ENCODE measurements around the gene ELFN2. TPM values are rescaled to one million over a fixed set of nuclear protein-coding genes. Genes with fewer than 3 reads are reported as not detected.
"Not testable (repeated sequence)": the region's sequence is repeated elsewhere in the genome, so short reads cannot be mapped to it uniquely, and the experiment has no call there.

The ELFN2 gene
- total RNA-seq, 1 donor from 2014 or later, result 0.23 TPM

DNA sequence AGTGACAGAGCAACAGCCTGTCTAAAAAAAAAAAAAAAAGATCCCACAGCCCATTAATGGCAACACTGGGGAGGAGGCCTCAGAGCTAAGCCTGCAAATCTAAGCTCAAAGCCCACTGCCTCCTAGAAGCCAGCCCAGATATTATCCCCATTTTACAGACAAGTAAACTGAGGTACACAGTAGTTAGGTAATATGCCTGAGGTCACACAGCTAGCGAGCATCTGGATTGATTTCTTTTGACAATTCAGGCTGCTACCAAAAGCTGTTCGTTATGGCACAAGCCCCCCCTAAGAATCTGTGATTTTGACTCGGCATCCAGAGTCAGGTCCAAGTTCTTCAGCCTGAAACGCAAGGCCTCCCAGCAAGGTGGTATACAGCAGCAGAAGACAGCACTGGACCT lies 13.7 kb downstream of the ELFN2 start:
- no peak for ATAC-seq
- DNase-seq (ENCODE audit: low spot score), result no peak

DNA sequence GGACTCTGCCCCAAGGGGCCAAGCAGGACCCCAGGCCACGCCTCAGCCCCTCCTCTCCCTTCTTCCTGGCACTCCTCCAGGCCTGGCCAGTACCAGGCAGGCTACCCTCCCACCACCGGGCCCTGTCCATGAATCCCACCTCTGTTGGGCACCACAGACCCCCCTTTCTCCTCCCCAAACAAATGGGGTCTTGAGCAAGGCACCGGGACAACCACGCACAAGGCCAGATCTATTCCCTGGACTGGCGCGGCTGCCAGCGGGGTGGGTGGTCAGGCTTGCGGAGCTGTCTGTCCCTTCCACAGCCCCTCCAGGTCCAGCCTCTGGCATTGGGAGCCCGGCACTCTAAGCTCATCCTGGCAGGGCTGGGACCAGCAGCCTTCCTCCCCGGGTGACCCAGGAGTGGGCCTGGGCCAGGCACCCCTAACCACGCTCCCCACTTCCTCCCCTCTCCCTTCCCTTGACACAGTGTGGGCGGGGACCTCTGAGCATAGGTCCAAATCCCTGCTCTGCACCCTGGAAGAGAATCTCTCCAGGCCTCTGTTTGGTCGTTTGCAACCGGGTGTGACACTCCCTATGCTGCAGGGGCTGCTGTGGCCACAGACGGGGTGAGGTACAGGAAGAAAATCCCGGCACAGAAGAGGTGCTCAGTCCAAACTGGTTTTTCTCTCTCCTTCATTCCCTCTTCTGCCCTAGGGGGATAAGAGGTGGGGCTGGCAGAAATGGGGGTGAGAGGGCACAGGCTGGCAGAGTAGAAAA lies 14.6 kb downstream of the ELFN2 start:
- ATAC-seq (no peak), DNase-seq (ENCODE audit: low spot score) (no peak)

DNA sequence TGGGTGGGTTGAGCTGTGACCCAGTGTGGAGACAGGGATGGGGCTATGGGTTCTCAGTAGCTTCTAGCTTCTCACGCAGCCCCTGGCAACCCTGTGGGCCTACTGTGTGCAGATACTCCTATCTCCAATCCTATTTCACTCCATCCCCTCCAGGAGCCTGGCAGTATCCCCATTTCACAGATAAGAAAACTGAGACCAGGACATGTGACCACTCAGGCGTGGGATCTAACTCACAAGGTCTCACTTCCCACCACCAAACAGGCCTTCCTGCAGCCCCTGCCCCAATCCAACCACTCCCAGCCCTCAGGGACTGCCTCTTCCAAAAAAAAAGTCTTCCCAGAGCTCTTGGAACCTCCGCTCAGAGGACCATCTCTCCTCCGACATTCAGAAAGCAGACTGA lies 15.6 kb downstream of the ELFN2 start:
- DNase-seq (ENCODE audit: low spot score) (no peak), ATAC-seq (no peak)

DNA sequence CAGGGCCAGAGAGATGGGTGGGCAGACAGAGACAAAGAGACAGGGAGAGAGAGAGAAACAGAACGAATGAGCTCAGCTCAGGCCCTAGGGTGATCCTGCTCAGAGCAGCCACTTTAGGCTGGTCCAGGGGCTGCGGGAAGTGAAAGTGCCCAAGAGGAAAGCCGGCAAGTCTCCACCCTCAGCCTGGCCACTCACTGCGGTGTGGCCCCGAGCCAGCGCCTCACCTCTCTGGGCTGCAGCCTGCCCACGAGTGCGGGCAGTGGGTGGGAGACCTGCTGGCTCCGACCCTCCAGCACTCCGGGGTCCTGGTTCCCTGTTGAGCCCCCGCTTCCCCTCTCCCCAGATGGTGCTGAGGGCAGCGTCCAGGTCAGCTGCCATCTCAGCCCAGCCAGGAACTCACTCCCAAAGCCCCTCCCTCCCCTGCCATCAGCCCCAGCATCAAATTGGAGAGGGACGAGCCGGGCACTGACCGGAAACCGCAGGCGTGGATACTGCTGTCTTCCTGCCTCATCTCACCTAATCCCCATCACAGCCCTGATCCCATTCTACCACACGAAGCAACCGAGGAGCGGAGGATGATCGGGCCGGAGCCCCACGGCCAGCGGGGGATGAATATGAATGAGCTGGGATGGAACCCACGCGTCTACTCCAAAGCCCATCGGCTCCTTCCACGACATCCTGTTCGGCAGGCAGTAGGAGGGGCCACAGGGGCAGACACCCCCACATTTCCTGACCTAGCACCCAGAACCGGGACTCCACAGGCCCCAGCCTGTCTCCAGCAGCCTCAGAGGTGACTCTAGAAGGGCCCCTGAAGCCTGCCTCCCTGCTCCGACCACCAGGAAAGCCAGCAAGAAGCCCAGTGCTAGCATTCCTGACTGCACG lies 16.9 kb downstream of the ELFN2 start:
- no peak for DNase-seq (ENCODE audit: low spot score)

DNA sequence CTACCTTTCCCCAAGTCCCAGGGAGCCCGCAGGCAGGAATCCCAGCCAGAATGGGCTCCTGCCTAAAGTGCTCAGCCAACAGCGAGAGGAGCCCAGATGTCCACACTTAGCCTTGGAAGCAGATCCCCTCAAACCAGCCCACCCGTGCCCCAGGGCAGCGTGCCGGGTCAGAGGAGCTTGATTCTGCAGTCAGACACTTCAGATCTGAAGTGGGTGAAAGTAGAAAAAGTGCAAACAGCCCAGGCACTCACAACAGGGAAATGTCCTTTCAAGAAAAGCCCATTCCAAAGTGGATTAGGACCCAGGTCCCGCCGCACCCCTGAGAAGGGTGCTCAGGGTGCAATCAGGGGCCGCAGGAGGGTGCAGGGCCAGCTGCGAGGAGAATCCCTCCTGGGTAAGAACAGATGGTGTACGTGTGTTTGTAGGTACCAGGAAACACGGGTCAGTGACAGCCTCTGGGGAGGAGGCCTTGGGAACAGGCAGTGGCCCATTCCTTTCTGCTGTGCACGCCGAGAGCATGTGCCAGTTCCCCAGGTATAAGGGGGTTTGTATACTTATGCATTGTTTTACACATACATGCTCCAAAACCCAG lies 17.7 kb downstream of the ELFN2 start:
- ATAC-seq (no peak), DNase-seq (ENCODE audit: low spot score) (no peak)

More for the DNA sequence above, 16.9 kb downstream of the ELFN2 start:
- ATAC-seq, result no peak

- ATAC-seq, result no peak
- no peak for DNase-seq (ENCODE audit: low spot score)
Measured at GRCh38 chr22:37409031-37409430, 18.2 kb downstream of the ELFN2 start.

GRCh38 chr22:37407856-37408255 lies 19.4 kb downstream of the ELFN2 start:
- DNase-seq (ENCODE audit: low spot score), result no peak
- no peak for ATAC-seq

DNA sequence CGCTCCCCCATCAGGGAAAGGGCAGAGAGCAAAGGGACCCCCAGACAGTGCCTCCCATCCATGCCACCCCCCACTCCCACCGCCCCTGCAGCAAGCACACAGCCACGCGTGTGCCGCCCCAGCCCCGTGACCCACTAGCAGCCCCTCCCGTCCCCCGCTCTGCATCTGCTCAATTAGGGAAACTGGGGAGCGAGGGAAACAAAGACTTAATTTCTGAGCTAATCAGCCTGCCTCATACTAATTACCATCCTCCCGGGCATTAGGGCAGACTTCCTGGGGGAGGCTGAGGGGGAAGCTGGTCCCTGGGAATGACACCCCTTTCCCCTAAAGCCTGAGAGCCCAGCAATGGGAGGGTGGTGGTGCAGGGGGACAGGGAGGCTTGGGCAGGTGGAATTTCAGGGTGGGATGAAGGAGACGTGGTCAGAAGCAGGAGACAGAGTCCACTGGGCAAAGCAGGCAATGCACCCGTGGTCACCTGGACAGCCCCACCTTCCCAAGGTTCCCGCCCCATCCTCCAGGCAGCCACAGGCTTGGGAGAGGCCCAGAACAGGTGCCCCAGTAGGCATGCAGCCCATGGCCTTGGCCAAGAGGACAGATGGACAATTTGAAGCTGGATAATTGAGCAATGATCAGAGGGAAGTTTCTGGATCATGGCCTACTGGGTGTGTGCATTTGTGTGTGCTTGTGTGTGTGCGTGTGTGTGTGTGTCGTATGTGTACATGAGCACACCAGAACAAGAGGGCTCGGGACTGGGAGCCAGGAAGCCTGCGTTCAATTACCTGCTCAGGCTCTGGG lies 20.6 kb downstream of the ELFN2 start:
- peak; percentile 87 for ATAC-seq
- DNase-seq (ENCODE audit: low spot score), result peak; percentile 96

DNA sequence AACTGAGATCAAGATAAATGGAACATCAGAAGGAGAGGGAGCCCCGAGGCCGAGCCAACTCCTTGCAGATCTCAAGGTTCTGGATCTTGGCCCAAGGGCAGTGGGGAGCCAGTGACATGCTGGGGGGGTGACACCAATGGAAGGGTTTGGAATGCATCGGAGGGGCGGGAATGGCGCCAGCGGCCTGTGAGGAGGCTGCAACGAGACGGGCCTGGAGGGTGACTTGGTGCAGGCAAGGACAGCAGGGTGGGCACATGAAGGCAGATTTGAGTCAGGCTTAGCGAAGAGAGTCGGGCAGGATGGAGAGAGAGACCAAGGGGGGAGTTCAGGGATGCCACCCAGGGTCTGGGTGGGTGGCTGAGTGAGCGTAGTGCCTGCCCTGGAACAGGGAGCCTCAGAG lies 23.2 kb downstream of the ELFN2 start:
- ATAC-seq (no peak), DNase-seq (ENCODE audit: low spot score) (no peak)

GRCh38 chr22:37403267-37403960 lies 23.9 kb downstream of the ELFN2 start:
- ATAC-seq (no peak), DNase-seq (ENCODE audit: low spot score) (no peak)

- peak; percentile 79 for DNase-seq (ENCODE audit: low spot score)
- ATAC-seq, result peak; percentile 68
Measured at GRCh38 chr22:37402184-37402506, 25.1 kb downstream of the ELFN2 start.

DNA sequence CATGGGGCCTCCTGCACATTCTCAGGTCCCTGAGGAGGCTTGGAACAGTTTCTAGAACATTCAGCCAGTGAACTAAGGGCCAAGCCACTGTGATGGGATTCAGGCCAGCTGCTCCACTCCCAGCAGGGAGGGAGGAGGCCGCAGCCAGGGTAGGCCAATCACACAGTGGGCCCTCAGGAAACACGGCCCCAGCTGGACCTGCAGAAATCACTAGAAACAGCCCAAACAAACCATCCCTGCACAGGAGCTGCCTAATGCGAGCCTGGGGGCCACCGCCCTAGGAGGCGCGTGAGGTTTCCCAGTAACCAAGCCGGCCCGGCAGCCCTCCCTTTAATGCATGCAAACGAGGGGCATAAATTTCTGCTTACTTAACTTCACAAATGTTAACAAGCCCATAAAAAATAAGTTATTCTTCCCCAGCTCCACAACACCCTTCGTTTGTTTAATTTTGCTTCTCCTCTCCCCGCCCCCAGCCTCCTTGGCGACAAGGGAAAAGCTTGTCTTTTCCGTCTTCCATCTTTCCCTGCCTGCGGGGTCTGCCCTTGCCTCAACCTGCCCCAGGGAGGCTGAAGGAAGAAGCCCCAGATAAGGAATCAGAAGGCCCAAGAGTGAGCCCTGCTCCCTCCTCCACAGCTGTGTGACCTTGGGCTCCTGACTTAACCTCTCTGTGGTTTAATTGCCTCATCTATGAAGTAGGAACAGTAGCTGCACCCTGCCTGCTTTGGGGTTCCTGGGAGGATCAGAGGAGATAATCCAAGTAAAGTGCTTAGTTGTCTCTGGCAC lies 25.7 kb downstream of the ELFN2 start:
- DNase-seq (ENCODE audit: low spot score) (peak; percentile 60), ATAC-seq (peak; percentile 59)

- peak; percentile 53 for DNase-seq (ENCODE audit: low spot score)
- no peak for ATAC-seq
Measured at GRCh38 chr22:37400719-37401118, 26.6 kb downstream of the ELFN2 start.

GRCh38 chr22:37399457-37399856 lies 27.8 kb downstream of the ELFN2 start:
- not testable (repeated sequence) for ATAC-seq; DNase-seq (ENCODE audit: low spot score)

- DNase-seq (ENCODE audit: low spot score), result no peak
- ATAC-seq, result no peak
Measured at GRCh38 chr22:37397226-37397625, 30.1 kb downstream of the ELFN2 start.

GRCh38 chr22:37396488-37397084 lies 30.7 kb downstream of the ELFN2 start:
- ATAC-seq (no peak), DNase-seq (ENCODE audit: low spot score) (no peak)

DNA sequence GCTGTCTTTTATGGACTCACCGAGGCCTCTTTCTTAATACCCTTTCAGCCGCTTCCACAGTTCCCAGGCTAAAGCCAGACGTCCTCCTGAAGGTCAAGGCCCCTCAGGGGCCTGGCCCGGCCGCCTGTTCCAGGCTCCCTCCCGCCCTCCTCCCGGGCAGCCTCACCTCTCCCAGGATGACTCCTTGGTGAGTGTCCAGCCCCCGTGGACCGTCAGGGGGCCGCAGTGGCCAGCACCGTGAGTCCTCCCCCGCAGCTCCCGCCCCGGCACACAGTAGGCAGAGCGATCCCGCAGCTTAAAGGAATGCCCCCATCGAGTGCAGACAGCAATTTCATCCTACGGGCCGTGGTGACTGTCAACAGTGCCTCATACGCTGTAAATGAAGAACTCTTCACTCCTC lies 32.9 kb downstream of the ELFN2 start:
- ATAC-seq, result no peak
- DNase-seq (ENCODE audit: low spot score), result no peak

DNA sequence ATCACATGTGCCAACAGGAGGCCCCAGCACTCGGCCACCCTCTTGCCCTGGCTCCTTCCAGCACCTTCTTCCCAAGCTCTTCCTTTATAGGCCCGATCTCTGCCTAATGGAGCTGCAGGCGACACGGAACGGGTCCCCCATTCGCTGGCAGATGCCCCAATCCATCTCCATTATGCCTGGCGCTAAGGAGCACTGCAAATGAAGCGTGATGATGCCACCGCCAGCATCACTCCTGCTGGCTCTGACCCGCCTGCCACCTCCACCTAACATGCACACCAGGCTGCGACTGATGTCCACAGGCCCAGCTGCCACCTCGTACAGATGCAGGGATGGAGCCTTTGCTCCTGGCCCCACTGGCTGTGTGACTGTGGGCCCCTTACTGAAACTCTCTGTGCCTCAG lies 33.5 kb downstream of the ELFN2 start:
- ATAC-seq (no peak), DNase-seq (ENCODE audit: low spot score) (no peak)

GRCh38 chr22:37392721-37393328 lies 34.5 kb downstream of the ELFN2 start:
- no peak for DNase-seq (ENCODE audit: low spot score)
- ATAC-seq, result no peak
